Left forelimb (tissue), 1 donor: ENCODE measurements around the gene MED27.
"Not testable (repeated sequence)": the region's sequence is repeated elsewhere in the genome, so short reads cannot be mapped to it uniquely, and the experiment has no call there.

Experiments
- DNase-seq: peaks from one replicate; pipeline ENCODE4 v3.0.0-alpha.2; 2018; ENCODE audit warnings: low spot score

MED27 gene

DNA sequence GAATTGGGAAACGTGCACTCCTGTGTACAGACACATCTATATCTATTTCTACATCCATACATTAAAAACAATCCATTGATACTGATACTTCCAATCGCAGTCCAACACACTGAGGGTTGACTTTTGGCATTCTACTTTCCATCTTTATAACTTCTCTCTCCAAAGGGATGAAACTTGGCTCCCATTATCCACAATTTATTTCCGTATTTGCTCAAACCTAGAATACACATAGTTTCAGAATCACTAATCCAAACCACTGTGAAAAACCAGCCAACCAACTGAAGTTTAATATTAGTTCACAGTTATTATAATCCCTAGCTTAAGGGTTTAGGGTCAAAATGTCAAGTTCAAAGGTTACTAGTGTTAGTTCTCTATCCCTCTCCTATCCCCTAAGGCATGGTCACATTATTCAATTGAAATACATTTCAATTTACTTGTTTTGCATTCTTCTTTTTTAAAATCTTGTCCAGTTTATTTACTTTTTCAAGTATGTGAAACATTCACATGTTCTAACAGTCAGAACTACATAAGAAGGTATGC is 156.5 kb downstream of the MED27 start:
- DNase-seq, result no peak

DNA sequence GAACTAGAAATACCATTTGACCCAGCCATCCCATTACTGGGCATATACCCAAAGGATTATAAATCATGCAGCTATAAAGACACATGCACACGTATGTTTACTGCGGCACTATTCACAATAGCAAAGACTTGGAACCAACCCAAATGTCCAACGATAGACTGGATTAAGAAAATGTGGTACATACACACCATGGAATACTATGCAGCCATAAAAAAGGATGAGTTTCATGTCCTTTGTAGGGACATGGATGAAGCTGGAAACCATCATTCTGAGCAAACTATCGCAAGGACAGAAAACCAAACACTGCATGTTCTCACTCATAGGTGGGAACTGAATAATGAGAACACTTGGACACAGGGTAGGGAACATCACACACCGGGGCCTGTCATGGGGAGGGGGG is 158.0 kb downstream of the MED27 start:
- DNase-seq, result not testable (repeated sequence)

DNA sequence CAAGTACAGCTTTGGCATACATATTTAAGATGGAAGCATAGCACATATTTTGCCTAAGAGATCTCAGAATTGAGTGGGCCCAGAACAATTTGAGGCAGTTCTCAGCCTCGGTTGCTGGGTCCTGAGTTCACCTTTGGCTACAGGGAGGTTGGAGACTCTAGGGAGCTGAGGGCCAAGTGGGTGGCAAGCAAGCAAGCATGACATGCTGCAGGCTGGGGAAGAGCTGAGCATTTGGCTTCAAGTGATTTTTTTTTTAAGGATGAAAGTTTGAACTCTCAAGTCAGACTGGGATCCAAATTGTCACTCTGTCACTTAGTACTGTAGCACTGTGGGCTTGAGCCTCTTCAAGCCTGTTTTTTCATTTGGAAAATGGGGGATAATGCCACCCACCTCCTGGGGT is 160.5 kb downstream of the MED27 start:
- DNase-seq, result no peak

DNA sequence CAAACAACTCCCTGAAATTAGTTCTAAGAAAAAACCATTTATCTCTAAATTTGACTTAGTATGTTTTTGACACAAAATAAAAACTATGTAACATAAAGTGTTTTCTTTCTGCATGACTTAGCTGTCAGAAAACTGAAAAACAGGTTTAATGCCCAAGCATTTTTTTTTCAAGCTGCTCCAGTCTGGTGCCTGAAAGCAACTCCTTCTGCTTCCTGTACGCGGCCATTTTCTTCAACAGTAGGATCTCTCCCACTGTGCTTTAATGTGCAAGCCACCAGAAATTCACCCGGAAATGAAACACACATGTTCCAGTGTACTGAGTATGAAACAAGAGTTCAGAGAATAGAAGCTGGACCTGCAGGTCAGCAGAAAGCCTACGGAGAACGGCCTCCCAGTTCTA is 161.2 kb downstream of the MED27 start:
- DNase-seq, result no peak

DNA sequence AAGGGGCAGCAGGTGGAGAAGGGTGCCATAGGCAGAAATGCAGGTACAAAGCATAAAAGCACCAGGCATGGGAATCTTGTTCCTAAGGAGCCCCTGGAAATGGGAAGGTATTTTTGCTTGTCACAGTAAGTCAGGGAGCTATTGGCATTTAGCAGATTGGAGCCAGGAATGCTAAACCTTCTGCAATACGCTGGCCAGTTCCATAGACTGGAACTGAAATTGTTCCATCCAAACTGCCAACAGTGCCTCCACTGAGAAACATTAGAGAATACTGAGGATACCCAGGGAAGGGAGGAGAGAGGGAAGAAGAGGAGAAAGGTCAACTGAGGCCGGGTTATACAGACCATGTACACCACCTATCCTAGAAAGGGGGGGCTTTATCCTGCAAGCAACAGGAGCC is 162.7 kb downstream of the MED27 start:
- DNase-seq, result no peak

DNA sequence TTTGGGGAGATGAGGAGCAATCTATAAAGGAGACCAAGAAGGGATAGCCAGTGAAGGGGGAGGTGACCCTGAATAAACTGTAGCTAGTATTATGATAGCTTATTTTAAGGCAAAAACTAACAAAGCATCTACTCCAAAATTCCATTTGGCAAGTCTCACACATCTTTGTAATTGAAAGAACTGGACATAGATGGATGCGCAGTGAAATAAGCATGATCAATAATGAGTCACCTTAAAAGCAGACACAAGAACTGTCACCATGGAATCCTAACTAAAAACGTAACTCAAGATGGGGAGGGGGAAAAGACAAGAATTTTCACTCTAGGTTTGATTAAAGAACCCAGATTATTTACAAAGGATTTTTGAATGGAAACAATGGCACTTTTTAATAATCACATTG is 164.5 kb downstream of the MED27 start:
- no peak for DNase-seq

DNA sequence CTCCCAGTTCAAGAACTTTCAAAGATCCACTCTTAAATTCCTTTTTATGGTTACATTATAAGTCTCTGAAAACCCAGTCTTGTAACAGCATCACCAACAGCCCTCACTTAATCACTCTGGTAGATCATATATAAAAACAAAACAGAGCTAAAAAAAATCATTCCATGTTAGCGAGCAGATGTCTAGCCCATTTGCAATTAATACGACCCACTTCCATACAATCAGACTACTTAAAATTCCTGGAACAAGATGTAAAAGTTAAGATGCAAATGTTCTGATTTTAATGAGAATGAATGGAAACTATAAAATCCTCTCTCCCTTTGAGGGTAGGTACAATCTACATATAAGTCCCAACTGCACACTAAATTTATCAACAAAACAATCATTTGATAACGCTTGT is 167.0 kb downstream of the MED27 start:
- no peak for DNase-seq

DNA sequence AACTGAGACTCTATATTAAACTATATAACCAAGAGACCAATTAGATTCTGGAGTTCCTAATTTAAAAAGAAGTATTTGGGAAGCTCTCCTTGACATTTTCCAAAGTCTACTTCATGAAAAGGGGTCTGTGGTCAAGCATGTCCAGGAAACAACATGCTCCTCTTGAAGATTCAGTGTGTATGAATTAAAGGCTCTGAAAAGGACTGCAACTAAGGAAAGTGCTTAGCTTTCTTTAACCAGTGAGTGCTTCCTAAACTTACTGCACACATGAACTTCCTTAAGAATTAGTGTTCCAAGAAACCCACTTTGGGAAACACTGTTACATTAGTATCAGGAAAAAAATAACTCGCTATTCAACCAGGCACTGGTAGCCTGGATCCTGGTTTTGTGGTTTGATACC is 167.6 kb downstream of the MED27 start:
- no peak for DNase-seq

DNA sequence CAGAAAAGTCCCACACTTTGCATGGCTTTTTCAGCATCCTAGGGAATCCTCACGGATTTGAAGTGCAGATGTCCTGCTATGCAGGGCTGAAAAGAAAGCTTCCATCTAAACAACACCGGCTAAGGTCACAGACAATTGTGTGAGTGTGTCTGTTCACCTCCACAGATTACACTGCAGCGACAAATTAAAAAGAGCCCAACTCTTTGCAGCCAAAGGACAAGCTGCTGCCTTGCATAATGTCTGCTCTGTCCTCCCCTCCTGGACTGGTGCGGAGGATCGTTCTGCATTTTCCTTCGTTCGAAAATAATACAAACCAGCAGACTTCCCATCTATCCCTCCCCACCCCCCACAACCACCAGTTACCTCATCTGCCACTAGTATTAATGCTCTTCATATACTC is 169.1 kb downstream of the MED27 start:
- DNase-seq, result no peak

DNA sequence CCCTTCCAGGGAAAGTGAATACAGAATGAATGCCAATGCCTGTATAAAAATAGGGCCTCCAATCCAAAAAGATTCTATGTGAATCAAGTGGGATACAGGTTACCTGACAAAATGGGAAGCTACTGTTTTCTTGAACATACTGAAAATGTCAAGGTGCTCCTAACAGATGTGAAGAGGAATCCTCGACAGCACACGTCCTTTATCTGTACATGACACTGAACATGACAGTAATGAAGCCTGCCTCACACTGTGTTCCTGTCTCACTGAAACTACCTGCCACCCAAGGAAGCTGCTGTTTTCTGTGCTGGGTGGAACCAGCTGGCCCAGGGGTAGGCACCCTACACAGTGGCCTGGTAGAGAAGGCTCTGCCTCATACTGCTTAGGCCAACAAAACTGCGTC is 174.5 kb downstream of the MED27 start:
- no peak for DNase-seq

DNA sequence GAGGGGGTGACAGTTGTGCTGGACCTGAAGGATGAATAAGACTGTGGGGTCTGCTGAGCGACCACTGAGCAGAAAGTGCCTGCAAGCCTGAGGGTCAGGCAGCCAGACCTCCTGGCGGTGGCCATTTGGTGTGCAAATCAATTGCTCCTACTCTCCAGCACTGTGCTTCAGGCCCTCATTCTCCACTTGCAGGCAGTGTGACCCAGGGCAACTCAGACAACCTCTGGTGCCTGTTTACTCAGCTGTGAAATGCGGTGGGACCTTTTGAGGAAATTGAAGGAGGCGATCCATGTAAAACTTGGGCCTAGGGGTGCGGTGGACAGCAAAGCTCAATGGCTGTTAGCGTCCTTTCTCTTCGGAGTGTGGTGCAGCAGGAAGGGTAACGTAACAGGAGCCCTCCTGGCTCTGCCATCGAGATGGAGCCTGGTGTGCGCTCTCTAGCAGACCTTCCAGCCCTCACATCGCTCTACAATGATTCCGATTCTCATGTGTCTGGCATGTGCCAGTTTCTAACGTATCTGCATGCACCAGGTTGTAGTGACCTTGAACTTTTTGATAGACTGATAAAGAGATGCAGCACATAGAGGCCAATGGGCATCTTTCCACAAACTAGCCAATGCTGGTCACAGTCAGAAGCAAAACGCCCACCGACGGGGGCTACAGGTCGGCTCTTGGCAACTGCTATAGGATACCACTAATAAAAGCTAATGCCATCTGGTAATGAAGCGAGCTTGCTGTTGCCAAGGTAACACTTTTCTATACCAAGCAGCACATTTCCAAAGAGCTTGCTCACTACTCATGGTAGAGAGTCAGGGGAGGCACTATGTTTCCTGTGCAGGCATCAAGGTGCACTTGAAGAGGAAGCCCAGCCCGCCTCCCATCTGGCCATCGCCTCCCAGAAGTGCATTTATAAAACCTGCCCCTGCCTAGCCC is 180.1 kb downstream of the MED27 start:
- DNase-seq, result no peak

DNA sequence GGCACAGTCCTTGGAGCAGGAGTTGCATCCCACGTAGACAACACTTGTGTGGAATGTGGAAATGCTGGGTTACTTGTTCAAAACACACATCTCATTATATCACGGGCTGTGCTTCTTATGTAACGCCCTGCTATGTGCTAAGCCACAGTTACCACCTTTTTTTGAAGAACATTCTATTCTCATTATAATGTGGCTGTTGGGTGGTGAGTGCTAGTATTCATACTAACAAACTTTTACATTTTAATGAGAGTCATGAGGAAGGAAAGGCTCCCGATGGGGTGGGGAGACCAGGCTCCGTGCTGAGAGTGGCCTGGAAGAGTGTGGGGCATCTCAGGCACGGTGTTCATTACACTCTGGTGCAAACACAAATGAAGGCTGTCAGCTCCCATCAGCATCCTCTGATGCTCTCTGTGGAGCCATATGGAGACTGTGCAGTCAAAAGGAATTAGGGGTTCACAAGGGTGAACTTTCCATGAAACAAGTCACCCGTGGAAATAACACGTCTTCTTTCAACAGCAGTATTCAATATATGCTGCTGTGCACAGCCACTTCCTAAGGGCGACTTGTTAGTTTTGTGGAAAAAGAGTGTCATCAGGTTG is 186.7 kb downstream of the MED27 start:
- no peak for DNase-seq

DNA sequence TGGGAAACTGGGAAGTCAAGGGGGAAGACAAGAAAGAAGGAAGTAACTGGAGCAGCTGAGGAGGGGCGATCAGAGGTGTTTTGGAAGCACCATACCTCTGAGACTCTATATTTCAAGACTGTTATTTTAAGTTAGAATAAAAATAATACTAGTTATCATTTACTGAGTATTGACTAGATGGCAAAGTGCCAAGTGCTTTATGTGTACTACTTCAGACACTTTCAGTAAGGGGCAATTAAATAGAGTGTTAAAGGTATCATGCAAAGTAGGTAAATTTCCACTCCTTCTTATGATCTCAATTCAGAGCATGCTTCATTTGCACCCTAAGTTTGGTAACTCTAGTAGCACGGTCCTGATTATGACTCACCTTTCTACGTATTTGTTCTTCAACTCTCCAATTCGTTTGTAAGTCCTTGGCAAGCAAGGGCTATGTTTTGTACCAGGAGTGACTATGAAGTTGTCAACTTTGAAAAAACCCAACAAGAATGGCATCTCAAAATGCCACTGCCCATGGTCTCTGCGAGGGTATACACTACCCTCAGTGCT is 187.4 kb downstream of the MED27 start:
- DNase-seq, result peak; percentile 11

DNA sequence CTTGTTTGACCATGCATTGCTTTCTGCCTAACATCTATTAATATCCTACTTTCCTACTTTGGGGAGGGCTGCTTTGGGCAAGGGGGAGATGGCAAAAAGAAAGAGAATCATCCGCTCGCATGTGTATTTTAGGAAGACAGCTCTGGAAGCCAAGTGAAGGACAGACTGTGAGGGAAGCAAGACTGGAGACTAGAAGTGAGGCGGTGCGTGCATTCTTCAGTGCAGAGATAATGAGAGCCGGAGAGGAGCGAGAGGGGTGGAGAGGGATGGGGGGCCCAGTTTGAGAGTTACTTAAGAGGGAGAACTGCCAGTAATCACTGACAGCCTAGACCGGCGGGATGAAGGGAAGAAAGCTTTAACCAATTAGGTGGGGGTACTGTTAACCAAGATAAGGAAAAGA is 188.1 kb downstream of the MED27 start:
- DNase-seq, result peak; percentile 34

DNA sequence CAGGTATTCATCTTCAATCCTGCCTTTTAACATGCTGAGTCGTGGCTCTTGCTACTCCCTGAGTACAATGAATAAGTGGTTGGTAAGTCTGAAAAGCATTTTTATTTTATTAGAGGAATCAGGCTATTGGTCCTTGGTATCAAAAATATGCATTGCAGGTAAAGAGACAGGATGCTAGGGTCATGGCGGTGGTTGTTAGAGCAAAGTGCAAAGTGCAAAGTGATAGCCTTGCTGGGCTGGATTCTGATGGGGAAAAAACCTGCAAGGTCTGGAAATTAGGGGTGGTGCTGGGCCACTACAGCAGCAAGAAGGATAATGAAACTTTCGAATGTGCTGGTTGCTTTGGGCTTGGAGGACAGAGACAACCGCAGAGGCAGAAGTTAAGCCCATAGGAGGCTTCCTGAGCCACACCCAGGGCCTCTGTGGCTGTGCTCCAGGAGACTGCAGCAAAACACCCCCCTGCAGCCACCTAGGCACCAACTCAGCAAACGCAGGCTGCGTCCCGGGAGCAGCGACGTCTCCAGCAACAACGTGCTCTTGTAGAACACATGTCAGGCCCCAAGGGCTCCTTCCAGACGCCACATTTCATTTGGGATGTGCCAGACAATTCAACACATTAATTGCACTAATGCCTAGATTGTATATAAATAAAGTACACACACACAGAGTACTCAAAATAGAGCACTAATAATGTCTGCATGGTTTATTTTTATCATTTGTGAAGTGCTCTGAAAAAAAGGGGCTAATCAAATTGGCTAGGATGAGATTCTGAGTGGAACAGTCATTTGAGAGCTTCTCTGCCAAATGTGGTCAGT is 190.0 kb downstream of the MED27 start:
- peak; percentile 31 for DNase-seq

DNA sequence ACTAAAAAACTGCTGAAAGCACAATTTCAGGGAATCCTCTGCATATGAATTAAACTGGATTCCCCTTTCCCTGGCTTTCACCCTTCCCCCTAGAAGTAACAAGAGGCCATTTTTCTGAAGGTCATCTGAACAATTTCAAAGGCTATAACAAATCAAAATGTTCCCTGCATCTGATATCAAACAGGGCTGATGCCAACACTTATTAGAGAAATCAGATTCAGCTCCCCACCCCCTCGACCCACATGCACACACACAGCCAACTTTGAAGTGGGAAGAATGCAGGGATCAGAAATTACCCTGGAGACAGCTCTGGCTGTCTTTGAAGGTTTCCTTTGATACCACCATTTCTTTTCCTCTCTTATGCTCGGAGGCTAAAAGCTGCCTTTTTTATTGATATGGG is 190.7 kb downstream of the MED27 start:
- no peak for DNase-seq

DNA sequence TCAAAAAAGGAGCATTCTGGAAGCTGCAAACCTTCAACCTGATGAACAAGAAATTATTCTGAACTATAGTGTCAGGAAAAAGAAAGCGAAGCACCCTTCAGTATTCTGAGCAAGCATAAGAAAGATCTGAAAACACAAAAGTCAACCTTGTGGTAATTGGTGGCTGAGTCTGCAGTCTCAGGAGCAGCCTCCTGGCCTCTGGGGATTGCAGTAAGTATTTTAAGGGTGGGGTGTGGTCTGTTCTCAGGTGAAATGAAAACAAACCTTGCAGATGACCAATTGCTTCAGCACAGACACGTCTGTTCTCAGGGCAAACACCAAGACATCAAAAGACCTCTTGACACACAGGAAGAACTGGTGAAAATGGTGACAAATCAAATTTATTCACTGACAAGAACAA is 192.0 kb downstream of the MED27 start:
- no peak for DNase-seq

DNA sequence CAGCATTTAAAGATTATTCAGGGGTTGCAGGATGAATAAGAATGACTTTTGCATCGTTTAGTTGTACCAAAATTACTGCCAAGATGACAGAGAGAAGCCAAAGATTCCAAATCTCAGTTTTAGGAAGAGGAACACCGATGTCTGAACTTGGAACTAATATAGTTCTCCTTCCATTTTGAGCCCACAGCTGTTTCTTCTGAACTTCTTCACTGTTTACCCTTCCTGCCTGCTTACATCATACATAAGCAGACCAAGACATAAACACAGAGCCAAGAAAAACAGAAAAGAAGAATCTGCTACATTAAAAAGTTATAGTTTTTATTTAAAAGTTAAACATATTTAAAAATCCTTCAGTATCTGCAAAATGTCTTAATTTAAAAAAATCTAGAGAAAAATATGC is 192.8 kb downstream of the MED27 start:
- DNase-seq, result no peak

DNA sequence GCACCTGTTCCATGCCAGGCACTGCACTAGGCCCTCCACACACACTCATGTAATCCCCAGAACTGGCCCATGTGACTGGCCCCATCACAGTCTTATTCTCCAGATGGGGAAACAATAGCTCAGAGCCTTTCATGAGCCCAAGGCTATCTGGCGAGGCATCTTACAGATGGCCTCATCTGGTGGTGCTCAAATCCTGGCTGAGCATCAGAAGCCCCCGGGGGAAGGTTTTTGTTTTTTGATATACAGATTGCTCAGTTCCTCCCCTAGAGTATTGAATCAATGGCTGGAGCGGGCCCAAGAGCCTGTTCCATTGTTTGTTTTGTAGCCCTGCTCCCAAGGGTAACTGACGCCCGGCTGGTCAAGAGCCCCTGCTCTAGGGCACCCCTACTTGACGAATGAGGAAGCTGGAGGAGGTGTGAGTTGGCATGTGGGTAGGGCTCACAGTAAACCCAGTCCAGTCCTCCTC is 194.5 kb downstream of the MED27 start:
- DNase-seq, result peak; percentile 26

DNA sequence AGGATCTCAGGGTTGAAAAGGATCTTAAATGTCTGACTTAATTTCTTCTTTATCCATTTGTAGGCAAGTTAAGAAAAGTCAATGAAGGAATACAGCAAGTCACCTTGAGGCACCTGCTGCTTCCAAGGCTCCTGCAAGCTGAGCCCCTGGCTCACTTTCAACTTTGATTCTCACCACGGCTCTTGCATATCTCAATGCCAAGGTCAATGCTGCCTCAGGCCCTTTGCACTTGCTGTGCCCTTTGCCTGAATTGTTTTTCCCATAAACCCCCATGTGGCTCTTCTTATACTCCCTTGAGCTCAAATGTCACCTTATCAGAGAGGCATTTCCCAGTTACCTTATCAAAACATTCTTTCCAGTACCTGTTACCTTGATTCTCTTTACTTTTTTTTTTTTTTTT is 195.4 kb downstream of the MED27 start:
- no peak for DNase-seq

DNA sequence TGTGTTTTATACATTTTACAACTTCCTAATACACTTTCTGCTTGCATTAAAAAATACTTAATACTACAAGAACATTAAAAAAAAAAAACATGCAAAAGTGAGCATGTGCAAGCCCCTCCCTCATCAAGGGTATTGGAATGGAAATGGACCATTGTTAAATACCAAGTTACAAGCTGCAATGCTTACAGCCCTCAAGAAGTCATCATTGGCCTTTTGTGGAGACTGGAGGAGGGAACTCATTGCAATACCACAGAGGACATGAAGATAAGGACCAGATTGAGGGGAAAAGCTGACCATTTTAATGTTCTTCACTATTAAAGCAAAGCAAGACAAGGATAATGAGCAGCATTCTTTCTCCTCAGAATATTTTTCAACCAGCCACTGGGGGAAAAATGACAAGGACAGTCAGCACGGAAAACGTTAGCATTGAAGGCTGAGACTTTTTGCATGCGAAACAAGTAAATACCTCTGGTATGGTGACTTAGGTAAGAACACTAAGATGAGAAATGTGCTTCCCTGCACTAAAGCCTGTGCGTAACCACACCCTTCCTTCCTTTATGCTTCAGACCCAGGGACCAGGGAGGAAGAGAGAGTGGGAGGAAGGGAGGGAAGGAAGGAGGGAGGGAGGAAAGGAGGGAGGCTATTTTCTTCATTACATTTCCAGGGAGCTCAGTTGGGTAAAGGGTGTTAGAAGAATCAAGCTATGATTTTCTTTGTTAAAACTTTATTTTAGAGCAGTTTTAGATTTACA is 198.7 kb downstream of the MED27 start:
- no peak for DNase-seq
